Activated CD4-positive, alpha-beta memory T cell treated with anti-CD3 and anti-CD28 coated beads, Interleukin-2, amount 10 ng/mL, durations not matched to agents 7 days and 5 days (primary cell): Measurements from ENCODE around the gene SMIM28. TPM values are rescaled to one million over a fixed set of nuclear protein-coding genes. Genes with fewer than 3 reads are reported as not detected.
A peak's percentile ranks its signal among the peaks of the same experiment; 100 is the strongest.

Source experiments
- CTCF ChIA-PET: fragments of 350-600 bp; sonication (Branson Sonifier 250); formaldehyde crosslinking; loops from one replicate; lab custom pipeline; 2021; ENCODE audit warnings: antibody characterized with exemption, inconsistent platforms; lab: Charles Lee
- POLR2A ChIA-PET: fragments of 350-600 bp; sonication (Branson Sonifier 250); formaldehyde crosslinking; loops from one replicate; lab custom pipeline; 2021; ENCODE audit warnings: antibody characterized with exemption; lab: Charles Lee
- DNase-seq: peaks from one replicate; pipeline ENCODE4 v3.0.0-alpha.2; 2020
- H3K27ac Mint-ChIP-seq: one replicate; pipeline ENCODE4 v1.8.0; 2021; ENCODE audit warnings: mild to moderate bottlenecking, mixed read lengths
- H3K27me3 Mint-ChIP-seq: one replicate; pipeline ENCODE4 v1.8.0; 2021; ENCODE audit warnings: mixed read lengths
- H3K36me3 Mint-ChIP-seq: one replicate; pipeline ENCODE4 v1.8.0; 2021; ENCODE audit warnings: low read depth, mixed read lengths
- H3K4me1 Mint-ChIP-seq: one replicate; pipeline ENCODE4 v1.8.0; 2021; ENCODE audit warnings: mixed read lengths
- H3K4me3 Mint-ChIP-seq: one replicate; pipeline ENCODE4 v1.8.0; 2021; ENCODE audit warnings: mild to moderate bottlenecking, mixed read lengths
- H3K9me3 Mint-ChIP-seq: one replicate; pipeline ENCODE4 v1.8.0; 2021; ENCODE audit warnings: mixed read lengths
- total RNA-seq, 2 experiments: library from RNA; stranded (reverse); gene quantifications; one replicate each; pipeline ENCODE4 v1.2.3, GENCODE V29; 2021

SMIM28 gene
- total RNA-seq, 2 experiments from 2014 or later = not detected

GRCh38 chr6:138403324-138403800, 25.7 kb downstream of the SMIM28 start:
- H3K4me1 Mint-ChIP-seq = peaks cover 29% of the 10 kb centered on the region
- peaks cover 32% of the 10 kb centered on the region for H3K36me3 Mint-ChIP-seq
- no peaks in the 10 kb centered on the region for H3K27me3 Mint-ChIP-seq
- peak overlapping the region; percentile 66 for H3K27ac Mint-ChIP-seq
- ChIA-PET CTCF (interaction anchor here (0.9 to 1.6 kb wide), 6 partner anchors 10 to 297 kb away, joined by 3 to 6 read pairs (median 4); no protein-coding TSS in a partner anchor), POLR2A (interaction anchor here (0.6 to 2.7 kb wide), 4 partner anchors 20 to 979 kb away, joined by 3 to 20 read pairs (median 4); no protein-coding TSS in a partner anchor)
- no peak for DNase-seq
- no peaks in the 10 kb centered on the region for H3K9me3 Mint-ChIP-seq
- peak overlapping the region; percentile 74 for H3K4me3 Mint-ChIP-seq

- POLR2A ChIA-PET = interaction anchor here (0.6 to 2.7 kb wide), 8 partner anchors 10 to 979 kb away, joined by 3 to 20 read pairs (median 4); partner anchors contain the start of gene CCDC28A
Measured at GRCh38 chr6:138403801-138404665, 26.3 kb downstream of the SMIM28 start, which contains the start of gene HEBP2. HEBP2 (plus strand) TSS chr6:138404223; CDS start chr6:138404496, 273 bp downstream.

DNA sequence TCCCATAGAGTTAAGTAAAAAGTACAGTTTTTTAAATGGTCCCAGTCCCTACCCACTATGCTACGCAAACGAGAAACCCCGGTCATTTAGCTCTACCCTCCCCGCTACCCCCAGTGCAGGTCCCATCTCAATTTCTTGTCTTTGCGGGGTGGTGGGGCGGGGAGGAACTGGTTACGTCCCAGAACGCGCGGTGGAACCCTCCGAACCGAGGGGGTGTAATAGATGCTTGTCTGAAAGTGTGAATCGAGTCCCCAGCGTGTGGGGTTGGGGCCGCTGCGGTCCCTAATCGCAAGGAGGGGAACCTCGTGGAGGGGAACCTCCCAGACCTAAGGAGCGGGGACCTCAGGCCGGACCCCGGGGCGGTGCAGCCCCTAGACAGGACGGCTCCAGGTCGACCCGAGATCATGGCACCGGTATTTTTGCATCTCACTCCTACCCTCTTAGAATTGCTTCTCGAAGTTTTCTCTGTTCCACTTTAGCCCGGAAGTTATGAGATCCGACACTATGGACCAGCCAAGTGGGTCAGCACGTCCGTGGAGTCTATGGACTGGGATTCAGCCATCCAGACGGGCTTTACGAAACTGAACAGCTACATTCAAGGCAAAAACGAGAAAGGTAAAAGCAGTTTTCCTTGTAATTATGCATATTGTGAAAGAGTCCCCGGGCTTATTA, 27.1 kb downstream of the SMIM28 start:
- Mint-ChIP-seq H3K9me3 (no peaks in the 10 kb centered on the region), H3K27me3 (no peaks in the 10 kb centered on the region), H3K4me3 (peak overlapping the region; percentile 83), H3K27ac (peak overlapping the region; percentile 73), H3K4me1 (peaks cover 40% of the 10 kb centered on the region), H3K36me3 (peaks cover 46% of the 10 kb centered on the region)
- DNase-seq = peak; percentile 45
- POLR2A ChIA-PET = interaction anchor here (0.6 to 2.7 kb wide), 9 partner anchors 10 to 369 kb away, joined by 3 to 20 read pairs (median 3); partner anchors contain the start of gene CCDC28A
- CTCF ChIA-PET = interaction anchor here (0.8 to 1.6 kb wide), 9 partner anchors 8 to 299 kb away, joined by 3 to 6 read pairs (median 3); no protein-coding TSS in a partner anchor

More at GRCh38 chr6:138403801-138404665, 26.3 kb downstream of the SMIM28 start, which contains the start of gene HEBP2:
- Mint-ChIP-seq H3K4me3 (peak within 1 kb of the TSS; percentile 83), H3K36me3 (peaks cover 39% of the 10 kb centered on the region), H3K9me3 (no peaks in the 10 kb centered on the region), H3K4me1 (peaks cover 33% of the 10 kb centered on the region), H3K27me3 (no peaks in the 10 kb centered on the region), H3K27ac (peak within 1 kb of the TSS; percentile 73)
- CTCF ChIA-PET = interaction anchor here (0.8 to 1.6 kb wide), 9 partner anchors 9 to 298 kb away, joined by 3 to 6 read pairs (median 3); no protein-coding TSS in a partner anchor
- peak; percentile 96 for DNase-seq

GRCh38 chr6:138405816-138406413, 28.2 kb downstream of the SMIM28 start:
- Mint-ChIP-seq H3K4me3 (peak overlapping the region; percentile 37), H3K27me3 (no peaks in the 10 kb centered on the region), H3K27ac (peak overlapping the region; percentile 55), H3K36me3 (peaks cover 55% of the 10 kb centered on the region), H3K9me3 (no peaks in the 10 kb centered on the region), H3K4me1 (peaks cover 49% of the 10 kb centered on the region)
- CTCF ChIA-PET = interaction anchor here (1.2 to 1.4 kb wide), 2 partner anchors 111 to 291 kb away, joined by 3 read pairs; no protein-coding TSS in a partner anchor
- POLR2A ChIA-PET = interaction anchor here (0.8 to 2.7 kb wide), 5 partner anchors 9 to 298 kb away, joined by 3 to 20 read pairs (median 3); no protein-coding TSS in a partner anchor
- no peak for DNase-seq

GRCh38 chr6:138406443-138406842, 28.7 kb downstream of the SMIM28 start:
- DNase-seq = no peak
- Mint-ChIP-seq H3K4me3 (peak overlapping the region; percentile 37), H3K36me3 (peaks cover 59% of the 10 kb centered on the region), H3K27me3 (no peaks in the 10 kb centered on the region), H3K4me1 (peaks cover 54% of the 10 kb centered on the region), H3K9me3 (no peaks in the 10 kb centered on the region), H3K27ac (peak overlapping the region; percentile 55)
- ChIA-PET POLR2A (interaction anchor here (0.8 to 2.7 kb wide), 2 partner anchors 9 to 37 kb away, joined by 3 to 15 read pairs; no protein-coding TSS in a partner anchor), CTCF (interaction anchor here (0.7 to 1.2 kb wide), 2 partner anchors 14 to 292 kb away, joined by 3 read pairs; no protein-coding TSS in a partner anchor)

DNA sequence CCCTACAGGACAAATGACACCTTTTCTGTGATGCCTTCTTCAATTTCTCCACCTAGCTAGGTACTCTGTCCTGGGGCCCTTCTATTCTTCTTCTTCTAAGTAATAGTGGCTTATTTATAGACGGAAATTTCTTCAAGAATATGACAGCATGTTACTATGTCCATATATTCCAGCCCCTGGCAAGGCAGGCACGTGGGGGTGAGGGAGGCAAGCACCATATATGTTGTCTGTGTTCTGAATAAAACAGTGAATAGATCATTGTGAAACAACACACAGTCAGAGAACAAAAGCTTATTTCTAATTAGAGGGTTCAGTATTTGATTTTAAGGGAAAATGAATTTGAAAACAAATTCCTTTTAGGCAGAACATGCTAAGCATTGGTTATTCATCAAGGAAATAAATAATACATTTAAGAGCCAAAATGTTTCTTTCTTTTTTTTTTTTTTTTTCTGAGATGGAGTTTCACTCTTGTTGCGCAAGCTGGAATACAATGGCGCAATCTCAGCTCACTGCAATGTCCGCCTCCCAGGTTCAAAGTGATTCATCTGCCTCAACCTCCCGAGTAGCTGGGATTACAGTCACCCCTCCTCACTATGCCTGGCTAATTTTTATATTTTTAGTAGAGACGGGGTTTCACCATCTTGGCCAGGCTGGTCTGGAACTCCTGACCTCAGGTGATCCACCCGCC, 32.5 kb downstream of the SMIM28 start:
- no peak overlapping the region for H3K4me3 Mint-ChIP-seq
- POLR2A ChIA-PET = no interaction called here
- H3K9me3 Mint-ChIP-seq = no peaks in the 10 kb centered on the region

DNA sequence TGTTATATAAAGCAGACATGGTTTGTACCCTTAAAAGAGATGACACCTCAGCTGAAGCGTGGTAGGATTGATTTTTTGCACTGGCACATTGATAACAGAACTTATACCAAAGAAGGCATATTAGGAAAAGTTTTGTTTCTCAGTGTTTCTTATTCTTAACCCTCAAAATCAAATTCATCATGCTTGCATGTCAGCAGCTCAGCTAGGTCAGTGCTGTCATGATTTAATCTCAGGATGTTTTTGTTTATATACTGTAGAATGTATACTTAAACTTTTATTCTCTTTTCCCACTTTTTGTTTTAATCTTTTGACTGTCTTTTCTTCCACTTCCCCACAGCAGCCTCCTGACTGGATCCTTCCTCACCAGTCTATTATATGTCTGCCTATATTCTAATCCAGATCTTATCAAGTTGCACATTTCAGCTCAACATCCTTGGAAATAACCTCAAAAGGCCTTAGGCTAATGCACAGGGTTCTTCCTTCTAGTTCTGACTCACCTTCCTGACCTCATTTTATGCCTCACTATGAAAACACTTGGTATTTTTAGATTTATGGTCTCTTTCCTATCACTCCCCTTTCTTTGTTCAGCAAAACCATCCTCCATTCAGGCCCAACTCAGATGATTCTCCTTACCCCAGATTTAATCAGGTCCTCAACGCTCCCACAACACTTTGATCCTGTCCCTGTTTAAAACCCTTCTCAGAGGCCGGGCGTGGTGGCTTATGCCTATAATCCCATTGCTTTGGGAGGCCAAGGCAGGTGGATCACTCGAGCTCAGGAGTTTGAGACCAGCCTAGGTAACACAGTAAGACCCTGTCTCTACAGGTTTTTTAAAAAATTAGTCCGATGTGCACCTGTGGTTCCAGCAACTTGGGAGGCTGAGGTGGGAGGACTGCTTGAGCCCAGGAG, 33.5 kb downstream of the SMIM28 start:
- no peak overlapping the region for H3K4me3 Mint-ChIP-seq
- DNase-seq = no peak
- peaks cover 42% of the 10 kb centered on the region for H3K4me1 Mint-ChIP-seq
- POLR2A ChIA-PET = interaction anchor here (2.0 kb wide), 1 partner anchor 45 kb away, joined by 5 read pairs; no protein-coding TSS in a partner anchor
- H3K27me3 Mint-ChIP-seq = no peaks in the 10 kb centered on the region
- peak overlapping the region; percentile 77 for H3K27ac Mint-ChIP-seq
- no peaks in the 10 kb centered on the region for H3K9me3 Mint-ChIP-seq
- peaks cover 77% of the 10 kb centered on the region for H3K36me3 Mint-ChIP-seq
- CTCF ChIA-PET = interaction anchor here (0.6 to 1.2 kb wide), 2 partner anchors 44 to 107 kb away, joined by 3 to 4 read pairs; no protein-coding TSS in a partner anchor

More for the DNA sequence above, 32.5 kb downstream of the SMIM28 start:
- CTCF ChIA-PET = interaction anchor here (1.0 kb wide), 1 partner anchor 105 kb away, joined by 3 read pairs; no protein-coding TSS in a partner anchor
- Mint-ChIP-seq H3K27me3 (no peaks in the 10 kb centered on the region), H3K27ac (peak overlapping the region; percentile 77), H3K36me3 (peaks cover 84% of the 10 kb centered on the region), H3K4me1 (peaks cover 52% of the 10 kb centered on the region)
- no peak for DNase-seq

GRCh38 chr6:138415125-138415524, 37.4 kb downstream of the SMIM28 start:
- Mint-ChIP-seq H3K4me1 (peaks cover 20% of the 10 kb centered on the region), H3K27me3 (no peaks in the 10 kb centered on the region), H3K36me3 (peaks cover 65% of the 10 kb centered on the region), H3K9me3 (no peaks in the 10 kb centered on the region), H3K4me3 (no peak overlapping the region), H3K27ac (no peak overlapping the region)
- ChIA-PET POLR2A (interaction anchor here (1.8 kb wide), 1 partner anchor 10 kb away, joined by 15 read pairs; the partner anchor contains the start of gene HEBP2), CTCF (interaction anchor here (2.8 kb wide), 1 partner anchor 14 kb away, joined by 6 read pairs; no protein-coding TSS in a partner anchor)
- DNase-seq = no peak

- H3K36me3 Mint-ChIP-seq = peaks cover 58% of the 10 kb centered on the region
Measured at GRCh38 chr6:138416206-138416605, 38.5 kb downstream of the SMIM28 start.

DNA sequence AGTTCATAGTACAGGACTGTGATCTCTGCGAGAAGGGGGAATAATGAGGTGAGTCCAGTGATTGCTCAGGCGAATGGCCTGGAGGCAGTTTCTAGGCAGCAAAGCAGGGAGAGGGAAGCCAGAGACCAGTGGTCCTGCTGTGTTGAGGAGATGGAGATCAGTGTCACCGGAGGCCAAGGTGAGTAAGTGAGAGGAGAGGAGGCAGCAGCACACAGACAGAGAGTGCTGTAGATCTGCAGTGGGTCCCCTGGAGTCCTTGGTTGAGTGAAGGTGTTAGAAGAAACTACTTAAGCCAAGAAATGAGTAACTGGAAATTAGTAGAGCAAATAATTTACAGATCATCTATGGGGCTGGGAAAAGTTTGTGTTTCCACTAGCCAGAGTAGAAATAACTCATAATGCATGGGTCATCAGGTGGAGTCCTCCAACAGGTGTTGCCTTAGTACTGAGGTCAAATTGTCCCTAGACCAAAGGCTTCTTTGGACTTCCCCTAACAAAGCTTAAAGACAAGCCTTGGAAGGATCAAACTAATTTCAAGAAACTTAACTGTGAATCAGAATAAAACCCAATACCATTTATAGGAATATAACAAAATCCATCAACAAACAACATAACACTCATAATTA, 39.9 kb downstream of the SMIM28 start:
- ChIA-PET POLR2A (interaction anchor here (1.2 kb wide), 1 partner anchor 12 kb away, joined by 3 read pairs; no protein-coding TSS in a partner anchor), CTCF (no interaction called here)
- no peaks in the 10 kb centered on the region for H3K9me3 Mint-ChIP-seq
- peaks cover 3% of the 10 kb centered on the region for H3K4me1 Mint-ChIP-seq
- H3K36me3 Mint-ChIP-seq = peaks cover 46% of the 10 kb centered on the region
- no peak overlapping the region for H3K27ac Mint-ChIP-seq
- H3K4me3 Mint-ChIP-seq = no peak overlapping the region
- DNase-seq = no peak
- no peaks in the 10 kb centered on the region for H3K27me3 Mint-ChIP-seq

More at GRCh38 chr6:138416206-138416605, 38.5 kb downstream of the SMIM28 start:
- Mint-ChIP-seq H3K27ac (no peak overlapping the region), H3K27me3 (no peaks in the 10 kb centered on the region), H3K4me1 (peaks cover 12% of the 10 kb centered on the region), H3K4me3 (no peak overlapping the region), H3K9me3 (no peaks in the 10 kb centered on the region)
- DNase-seq = no peak
- ChIA-PET POLR2A (no interaction called here), CTCF (interaction anchor here (2.8 kb wide), 1 partner anchor 13 kb away, joined by 6 read pairs; no protein-coding TSS in a partner anchor)
